GM21423 (cell line): Measurements from ENCODE around the gene ZNF385D.

Experiments
- ATAC-seq: cut with Tn5 transposase; IDR thresholded peaks from one replicate; pipeline ENCODE4 v1.9.1; 2021; ENCODE audit warnings: mild to moderate bottlenecking, moderate library complexity; ENCODE audit not compliant: unreplicated experiment

The ZNF385D gene

DNA sequence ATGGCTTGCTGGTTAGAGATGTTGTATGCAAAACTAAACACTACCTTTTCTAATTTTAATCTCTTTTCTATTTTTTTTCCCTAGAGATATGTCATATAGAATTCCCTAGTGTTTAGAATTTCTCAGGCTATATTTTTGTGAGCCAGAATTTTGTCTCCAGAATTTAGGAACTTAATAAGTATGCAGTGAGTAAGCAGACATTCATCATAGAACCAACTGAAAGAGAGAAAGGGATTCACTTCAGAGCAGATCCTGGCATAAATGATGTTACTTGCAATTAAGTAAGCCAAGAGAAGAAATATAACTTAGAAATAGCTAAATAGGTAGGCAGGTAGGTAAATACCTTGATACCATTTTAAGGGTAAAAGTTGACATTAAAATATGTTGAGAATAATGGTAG, 288.9 kb downstream of the ZNF385D start:
- ATAC-seq = no peak

DNA sequence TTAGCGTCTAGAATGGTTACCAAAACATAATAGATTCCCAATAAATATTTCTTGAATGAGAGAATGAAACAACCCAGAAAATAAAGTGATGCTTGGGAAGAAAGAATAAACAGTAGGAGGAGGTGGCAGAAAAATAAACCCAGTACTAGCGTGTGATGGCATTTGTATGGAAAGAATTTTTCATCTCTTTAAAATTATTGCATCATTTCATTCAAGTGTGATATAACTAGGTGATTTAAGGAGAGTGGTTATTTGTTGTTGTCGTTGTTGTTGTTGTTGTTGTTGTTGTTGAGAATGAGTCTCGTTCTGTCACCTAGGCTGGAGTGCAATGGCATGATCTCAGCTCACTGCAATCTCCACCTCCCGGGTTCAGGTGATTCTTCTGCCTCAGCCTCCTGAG, 293.9 kb downstream of the ZNF385D start:
- no peak for ATAC-seq

DNA sequence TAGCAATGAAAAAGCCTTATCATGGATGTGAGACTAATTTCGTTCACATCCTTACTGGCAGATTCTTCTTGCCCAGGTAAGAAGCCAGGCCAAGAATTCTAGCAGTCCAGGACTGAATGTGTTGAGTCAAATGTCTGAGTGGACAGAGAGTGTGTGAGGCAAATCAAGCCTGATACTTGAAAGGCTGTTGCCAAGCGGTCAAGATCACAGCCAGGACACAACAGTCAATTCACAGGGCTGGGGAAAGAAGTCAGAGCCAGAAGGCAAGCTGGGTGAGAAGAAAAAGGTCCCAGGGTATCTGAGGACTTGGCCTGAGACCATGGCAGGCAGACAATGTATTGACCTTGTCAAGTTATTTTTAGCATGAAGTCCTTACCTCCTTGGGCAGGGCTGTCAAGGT, 301.3 kb downstream of the ZNF385D start:
- no peak for ATAC-seq

DNA sequence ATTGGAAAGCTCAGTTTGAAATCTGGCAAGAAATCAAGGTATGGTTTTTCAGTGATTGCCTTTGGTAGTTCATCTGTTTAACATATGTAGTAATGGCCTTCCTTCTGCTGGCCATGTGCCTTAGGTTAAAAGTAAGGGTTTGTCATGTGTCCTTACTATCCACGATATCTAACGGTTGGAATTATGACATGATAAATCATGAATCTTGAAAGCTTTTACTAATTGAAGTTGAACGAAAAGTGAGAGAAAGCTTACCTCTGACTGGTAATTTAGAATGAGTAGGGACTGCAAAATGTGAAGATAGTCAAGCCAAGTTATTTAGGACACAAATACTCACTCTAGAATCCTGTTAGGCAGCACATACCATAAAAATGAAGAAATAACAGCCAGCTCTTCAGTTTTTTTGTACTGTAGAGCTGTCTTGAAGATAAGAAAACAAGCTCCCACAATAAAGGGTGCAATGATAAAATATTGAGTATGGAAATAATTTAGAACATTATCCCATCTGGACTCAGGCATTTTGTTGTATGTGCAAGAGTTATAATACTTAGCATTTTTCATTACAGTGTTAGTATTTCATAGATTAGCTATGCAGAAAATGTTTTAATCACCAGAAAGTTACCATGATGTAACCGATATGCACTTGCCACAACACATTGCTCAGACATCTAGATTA, 303.4 kb downstream of the ZNF385D start:
- ATAC-seq = no peak

DNA sequence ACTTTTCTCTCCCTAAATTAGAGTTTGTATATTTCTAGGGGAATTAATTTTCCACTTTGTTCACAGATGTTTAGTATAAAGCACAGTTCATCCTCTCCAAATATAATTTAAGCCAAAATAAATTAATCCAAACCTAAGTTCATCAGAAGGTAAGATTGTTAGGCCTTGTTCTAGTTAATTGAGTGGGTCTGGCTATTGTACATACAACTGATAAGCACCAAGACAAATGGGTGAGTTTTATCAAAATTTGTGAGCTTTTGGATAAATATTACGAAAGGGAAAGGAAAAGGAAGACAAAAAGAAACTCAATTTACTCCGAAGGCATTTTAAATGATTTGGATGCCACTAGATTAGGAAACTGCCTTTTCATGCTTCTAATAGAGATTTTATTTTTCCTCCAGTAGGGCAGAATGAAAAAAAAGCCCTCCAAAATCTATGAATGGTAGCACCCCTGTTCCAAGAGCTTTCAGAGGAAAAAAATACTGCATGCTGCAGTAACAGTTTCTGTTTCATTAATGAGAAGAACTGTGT, 304.0 kb downstream of the ZNF385D start:
- no peak for ATAC-seq

DNA sequence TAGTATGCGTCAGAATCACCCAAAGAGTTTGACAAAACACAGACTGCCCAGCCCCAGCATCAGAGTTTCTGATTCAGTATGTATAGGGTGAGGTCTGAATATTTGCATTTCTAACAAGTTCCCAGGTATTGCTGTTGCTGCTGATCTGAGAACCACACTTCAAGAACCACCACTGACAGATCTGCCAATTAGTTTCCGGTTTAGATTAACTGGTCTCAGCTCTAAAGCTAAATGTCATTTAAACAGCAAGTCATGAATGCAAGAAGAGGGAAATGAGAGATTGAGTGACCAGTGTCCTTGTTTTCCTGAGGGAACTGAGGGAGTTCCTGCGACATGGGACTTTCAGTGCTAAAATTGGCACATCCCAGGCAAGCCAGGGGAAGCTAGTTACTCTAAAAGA, 305.0 kb downstream of the ZNF385D start:
- peak; percentile 62 for ATAC-seq

GRCh38 chr3:21441821-21442220, 309.2 kb downstream of the ZNF385D start:
- no peak for ATAC-seq

DNA sequence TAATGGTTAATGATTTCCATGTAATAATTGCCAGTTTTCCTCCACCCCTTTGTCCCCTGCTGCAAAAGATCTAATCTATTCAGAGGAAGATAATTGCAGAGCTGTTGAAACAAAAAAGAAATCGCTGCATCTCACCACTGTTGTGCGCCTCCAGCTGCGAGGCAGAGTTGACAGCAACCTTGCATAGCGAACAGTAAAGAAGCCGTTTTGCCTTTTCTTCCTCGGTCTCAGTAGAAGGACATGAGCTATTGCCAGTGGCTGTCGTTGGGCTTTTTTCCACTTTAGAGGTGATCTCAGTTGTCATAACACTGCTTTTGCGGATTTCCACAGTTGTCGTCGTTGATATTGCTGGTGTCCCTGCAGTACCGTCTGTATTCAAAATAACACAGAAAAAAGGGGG, 314.2 kb downstream of the ZNF385D start:
- ATAC-seq = no peak

DNA sequence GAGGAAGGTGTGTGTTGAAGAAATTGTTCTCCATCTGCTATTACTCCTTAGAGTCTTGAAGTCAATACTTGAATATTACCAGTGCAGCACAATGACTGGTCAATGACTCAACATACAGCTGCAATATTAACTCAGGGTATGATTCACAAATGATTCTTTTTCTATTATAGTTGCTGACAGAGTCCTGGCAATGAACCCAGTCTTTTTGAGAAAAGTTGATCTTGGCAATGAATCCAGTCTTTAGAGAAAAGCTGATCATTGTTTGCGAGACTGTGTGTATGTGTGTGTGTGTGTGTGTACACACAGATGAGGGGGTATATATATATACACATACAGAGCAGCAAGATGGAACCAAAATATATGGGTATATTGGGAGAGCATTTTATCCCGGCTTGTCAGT, 315.1 kb downstream of the ZNF385D start:
- no peak for ATAC-seq

DNA sequence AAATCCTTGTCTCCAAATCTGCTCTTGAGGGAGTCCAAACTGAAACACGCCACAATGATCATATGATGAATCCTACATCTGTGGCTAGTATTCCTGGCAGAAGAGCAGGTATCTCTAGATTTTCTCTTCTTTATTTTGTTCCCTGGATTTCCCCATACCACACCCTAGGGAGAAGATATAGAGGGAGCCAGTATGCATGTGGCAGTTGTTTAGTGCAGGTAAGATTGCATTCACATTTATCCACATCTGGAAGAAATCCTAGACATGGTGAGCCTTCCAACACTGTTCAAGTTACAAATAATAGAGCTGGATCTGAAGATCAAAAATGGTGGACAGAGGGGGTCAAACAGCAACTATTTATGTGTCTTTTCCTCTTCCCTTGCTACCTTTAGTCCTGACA, 316.7 kb downstream of the ZNF385D start:
- no peak for ATAC-seq

GRCh38 chr3:21433751-21434150, 317.3 kb downstream of the ZNF385D start:
- ATAC-seq = no peak

DNA sequence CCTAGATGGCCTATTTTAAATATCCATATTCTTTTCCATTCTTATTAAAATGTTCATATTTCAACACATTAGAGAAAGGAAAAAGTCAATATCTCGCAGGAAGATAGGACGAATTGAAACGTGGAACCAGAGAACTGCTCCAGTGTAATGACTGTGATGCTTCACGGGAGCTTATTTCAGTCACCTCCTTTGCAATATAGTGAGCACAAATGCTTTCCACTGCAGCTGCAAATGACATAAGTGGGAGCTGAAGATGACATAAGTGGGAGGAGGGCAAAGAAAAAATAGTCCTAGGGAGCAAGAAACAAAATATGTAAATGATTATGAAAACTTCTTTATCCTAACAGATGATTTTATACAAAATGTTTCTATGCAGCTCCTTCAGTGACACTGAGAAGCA, 324.1 kb downstream of the ZNF385D start:
- ATAC-seq = no peak

GRCh38 chr3:21425715-21426114, 325.3 kb downstream of the ZNF385D start:
- ATAC-seq = no peak

GRCh38 chr3:21421096-21421495, 329.9 kb downstream of the ZNF385D start:
- no peak for ATAC-seq

- ATAC-seq = no peak
Measured at GRCh38 chr3:21417991-21418390, 333.0 kb downstream of the ZNF385D start.

- no peak for ATAC-seq
Measured at GRCh38 chr3:21414506-21414905, 336.5 kb downstream of the ZNF385D start.

GRCh38 chr3:21411058-21411457, 340.0 kb downstream of the ZNF385D start:
- no peak for ATAC-seq

GRCh38 chr3:21409401-21409800, 341.6 kb downstream of the ZNF385D start:
- no peak for ATAC-seq

DNA sequence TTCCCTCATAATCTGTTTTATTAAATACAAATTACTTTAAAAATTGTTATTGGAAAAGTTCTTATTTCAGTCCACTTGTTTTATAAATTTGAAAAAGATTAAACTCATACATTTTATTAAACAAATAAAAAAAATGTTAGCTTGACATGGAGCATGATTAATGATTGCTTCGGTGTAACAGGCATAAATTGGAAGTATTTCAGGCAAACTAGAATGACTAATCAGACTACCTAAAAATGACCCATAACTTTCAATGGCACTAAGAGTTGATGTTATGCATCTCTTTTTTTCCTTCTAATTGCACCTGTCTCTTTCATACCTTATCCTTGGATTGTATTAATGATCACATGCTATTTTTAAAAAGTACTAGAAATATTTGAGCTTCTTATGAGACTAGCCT, 343.3 kb downstream of the ZNF385D start:
- no peak for ATAC-seq

DNA sequence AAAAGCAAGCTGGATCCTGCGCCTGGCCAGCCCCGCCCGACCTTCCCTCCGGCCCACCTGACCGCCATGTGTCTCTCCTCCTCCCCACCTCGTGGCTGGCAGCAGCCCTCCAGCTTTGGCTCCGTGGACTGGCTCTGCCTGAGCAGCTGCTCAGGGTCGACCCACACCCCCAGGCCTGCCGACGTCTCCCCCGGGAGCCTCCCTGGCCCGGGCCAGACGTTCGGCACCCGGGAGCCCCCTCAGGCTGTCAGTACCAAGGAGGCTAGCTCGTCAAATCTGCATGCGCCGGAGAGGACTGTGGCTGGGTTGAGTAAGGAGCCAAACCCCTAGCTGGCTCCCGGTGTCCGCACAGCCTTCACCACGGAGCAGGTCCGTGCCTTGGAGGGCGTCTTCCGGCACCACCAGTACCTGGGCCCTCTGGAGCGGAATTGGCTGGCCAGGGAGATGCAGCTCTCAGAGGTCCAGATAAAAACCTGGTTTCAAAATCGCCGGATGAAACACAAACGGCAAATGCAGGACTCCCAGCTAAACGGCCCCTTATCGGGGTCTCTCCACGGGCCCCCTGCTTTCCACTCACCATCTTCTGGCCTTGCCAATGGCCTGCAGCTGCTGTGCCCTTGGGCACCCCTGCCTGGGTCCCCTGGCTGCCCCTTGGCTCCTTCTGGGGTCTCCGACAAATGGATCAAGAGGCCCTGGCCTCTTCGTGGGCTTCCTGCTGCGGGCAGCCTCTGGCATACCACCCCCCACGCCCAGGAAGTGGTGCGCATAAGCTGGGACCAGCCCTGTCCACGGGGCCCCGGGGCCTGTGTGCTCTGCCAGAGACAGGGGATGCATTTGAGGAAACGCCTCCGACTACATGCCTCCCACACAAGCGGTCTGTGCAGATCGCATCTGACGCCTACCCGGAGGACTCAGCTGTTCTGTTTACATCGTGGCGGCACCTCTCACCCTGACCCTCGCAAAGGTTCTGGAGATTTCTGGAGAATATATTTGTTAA, 345.0 kb downstream of the ZNF385D start:
- ATAC-seq = no peak

GRCh38 chr3:21398461-21398860, 352.5 kb downstream of the ZNF385D start:
- no peak for ATAC-seq
